HEK293T (cell line): ENCODE measurements around the gene SYNPO2.

Experiments
- FOXA1 ChIP-seq: fragments of 450-650 bp; IDR thresholded peaks from 2 replicates; pipeline ENCODE4 v1.6.1; 2016; ENCODE audit warnings: mild to moderate bottlenecking
- FOXM1 ChIP-seq: fragments of 450-650 bp; IDR thresholded peaks from 2 replicates; pipeline ENCODE4 v1.6.1; 2017; ENCODE audit warnings: mild to moderate bottlenecking, borderline replicate concordance
- NFRKB ChIP-seq: fragments of 450-650 bp; IDR thresholded peaks from 2 replicates; pipeline ENCODE4 v1.6.1; 2016; ENCODE audit warnings: mild to moderate bottlenecking, moderate library complexity
- SUZ12 ChIP-seq: fragments of 450-650 bp; IDR thresholded peaks from 2 replicates; pipeline ENCODE4 v1.6.1; 2016; ENCODE audit warnings: mild to moderate bottlenecking

GRCh38 chr4:118883861-118884260 is 4.8 kb upstream of the SYNPO2 start:
- no peak for TF ChIP-seq FOXM1
- no peak for TF ChIP-seq FOXA1
- TF ChIP-seq SUZ12, result no peak
- TF ChIP-seq NFRKB, result no peak
